T-helper 22 cell (primary cell): ENCODE measurements around the gene REXO4.
"Not testable (repeated sequence)": the region's sequence is repeated elsewhere in the genome, so short reads cannot be mapped to it uniquely, and the experiment has no call there.

Experiments used
- DNase-seq: peaks from one replicate; pipeline ENCODE4 v3.0.0-alpha.2; 2020; ENCODE audit warnings: low read depth

REXO4 gene

GRCh38 chr9:133387680-133388079 lies 30.1 kb downstream of the REXO4 start:
- no peak for DNase-seq

- no peak for DNase-seq
These were observed 31.5 kb downstream of the REXO4 start for GRCh38 chr9:133386338-133386737.

DNA sequence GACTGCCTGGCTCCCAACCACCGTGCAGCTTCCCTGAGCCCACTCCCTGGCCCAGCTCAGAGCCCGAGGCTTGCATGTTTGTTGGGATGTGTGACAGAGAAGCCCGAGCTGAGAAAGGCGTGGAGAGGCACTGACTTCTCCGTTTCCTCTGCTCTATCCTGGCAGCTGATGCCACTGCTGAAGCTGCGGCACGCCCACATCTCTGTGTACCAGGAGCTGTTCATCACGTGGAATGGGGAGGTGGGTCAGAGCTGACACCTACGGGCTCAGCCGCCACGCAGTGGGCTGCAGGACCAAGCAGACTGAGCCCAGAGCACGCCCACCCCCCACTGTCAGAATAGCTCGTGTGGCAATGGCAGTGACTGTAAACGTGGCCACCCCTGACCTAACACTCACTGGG lies 32.4 kb downstream of the REXO4 start:
- no peak for DNase-seq

- DNase-seq, result no peak
These were observed 33.0 kb downstream of the REXO4 start for GRCh38 chr9:133384736-133385321.

GRCh38 chr9:133383438-133383837 lies 34.4 kb downstream of the REXO4 start:
- no peak for DNase-seq

GRCh38 chr9:133382507-133383141 lies 35.2 kb downstream of the REXO4 start:
- no peak for DNase-seq

DNA sequence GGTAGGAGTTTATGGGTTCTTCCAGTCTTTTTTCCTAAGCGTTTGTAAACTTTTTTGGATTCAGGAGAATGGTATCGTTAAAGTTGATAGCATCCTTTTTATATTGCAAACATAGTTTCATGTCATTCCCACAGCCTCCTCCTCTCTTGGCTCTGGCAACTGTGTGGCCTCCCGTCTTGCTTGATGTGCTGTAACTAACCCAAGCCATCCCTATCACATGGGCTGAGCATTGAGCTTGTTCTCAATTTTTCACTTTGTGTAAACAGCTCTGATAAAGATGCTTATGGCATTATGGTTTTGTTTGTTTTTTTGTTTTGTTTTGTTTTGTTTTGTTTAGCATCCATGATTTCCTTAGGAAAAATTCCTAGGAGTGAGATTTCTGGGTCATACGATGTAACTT lies 37.1 kb downstream of the REXO4 start:
- DNase-seq, result no peak

GRCh38 chr9:133379153-133380086 lies 38.4 kb downstream of the REXO4 start:
- no peak for DNase-seq

GRCh38 chr9:133378408-133378962 lies 39.3 kb downstream of the REXO4 start:
- DNase-seq, result no peak

- no peak for DNase-seq
These were observed 40.0 kb downstream of the REXO4 start for GRCh38 chr9:133377721-133378216.

DNA sequence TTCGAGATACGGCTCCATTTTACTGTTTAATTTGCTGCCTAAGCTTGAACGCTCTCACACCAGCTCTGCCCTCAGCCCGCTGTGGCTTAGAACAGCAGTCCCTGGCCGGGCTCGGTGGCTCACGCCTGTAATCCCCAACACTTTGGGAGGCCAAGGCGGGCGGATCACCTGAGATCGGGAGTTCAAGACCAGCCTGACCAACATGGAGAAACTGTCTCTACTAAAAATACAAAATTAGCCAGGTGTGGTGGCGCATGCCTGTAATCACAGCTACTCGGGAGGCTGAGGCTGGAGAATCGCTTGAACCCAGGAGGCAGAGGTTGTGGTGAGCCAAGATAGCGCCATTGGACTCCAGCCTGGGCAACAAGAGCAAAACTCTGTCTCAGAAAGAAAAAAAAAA lies 40.5 kb downstream of the REXO4 start:
- not testable (repeated sequence) for DNase-seq

- peak; percentile 85 for DNase-seq
These were observed 41.8 kb downstream of the REXO4 start, which contains the start of the genes STKLD1 and SURF4 for GRCh38 chr9:133375724-133376654. TSS of gene STKLD1 (plus strand) at chr9:133376366. CDS start at chr9:133376474, 108 bp downstream. TSS of gene SURF4 (minus strand) at chr9:133376060. CDS start at chr9:133375969, 91 bp downstream.

GRCh38 chr9:133375116-133375723 lies 42.6 kb downstream of the REXO4 start:
- no peak for DNase-seq

- no peak for DNase-seq
These were observed 43.1 kb downstream of the REXO4 start for GRCh38 chr9:133374612-133375115.

- DNase-seq, result no peak
These were observed 45.7 kb downstream of the REXO4 start for GRCh38 chr9:133372144-133372543.

DNA sequence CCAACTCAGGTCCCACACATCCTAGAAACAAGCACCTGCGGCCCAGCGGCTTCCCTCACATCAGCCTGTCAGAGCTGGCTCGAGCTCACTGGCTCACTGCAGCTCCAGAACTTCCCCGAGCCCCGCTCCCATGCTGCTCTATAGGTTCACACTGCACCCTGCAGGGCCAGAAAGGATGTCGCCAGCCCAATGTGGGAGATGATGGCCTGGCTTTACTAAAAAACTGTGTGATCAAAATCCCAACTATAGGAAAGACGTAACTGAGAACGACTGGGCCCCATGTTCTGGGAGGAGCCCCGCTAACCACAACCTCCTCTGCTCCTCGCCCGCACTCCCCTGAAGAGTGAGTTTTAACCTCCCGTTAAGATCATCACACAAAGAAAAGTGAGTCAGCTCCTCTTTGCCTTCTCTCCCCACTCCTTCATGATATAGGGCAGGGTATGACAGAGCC lies 46.5 kb downstream of the REXO4 start:
- peak; percentile 69 for DNase-seq

DNA sequence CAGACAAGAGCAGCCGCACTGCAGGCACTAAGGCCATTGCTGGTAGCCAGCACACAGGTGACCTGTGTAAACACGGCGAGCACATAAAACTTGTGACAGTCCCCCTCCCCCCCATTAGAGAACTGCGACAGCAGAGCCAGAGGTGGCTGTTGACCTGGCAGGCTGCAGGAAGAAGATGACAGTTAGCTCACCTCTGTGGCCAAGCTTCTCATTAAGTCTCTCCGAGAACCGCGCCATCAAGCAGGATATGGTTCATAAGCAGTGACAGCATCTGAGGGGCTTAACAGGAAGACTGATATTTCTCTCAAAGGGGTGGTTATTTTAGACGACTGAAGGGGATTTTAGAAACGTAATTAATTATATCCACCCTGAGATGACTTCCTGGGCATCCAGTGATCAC lies 47.1 kb downstream of the REXO4 start:
- peak; percentile 61 for DNase-seq

DNA sequence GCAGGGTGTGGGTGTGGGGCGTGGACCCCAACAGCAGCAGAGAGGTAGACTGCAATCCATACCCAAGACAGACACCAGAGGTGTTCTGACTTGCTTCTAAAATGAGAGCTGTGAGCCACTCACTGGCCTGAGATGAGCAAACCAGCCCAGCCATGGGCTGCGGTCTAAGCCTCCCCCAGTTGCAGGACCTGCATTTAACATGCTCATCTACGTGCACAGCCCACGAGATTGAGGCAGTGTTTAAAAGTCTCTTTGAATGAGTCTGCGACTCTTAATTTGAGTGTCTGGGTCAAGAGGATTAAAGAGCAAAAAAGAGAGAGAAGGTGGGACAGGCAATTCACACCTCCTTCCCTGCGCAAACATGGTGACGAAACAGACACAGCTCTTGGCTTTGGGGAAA lies 47.9 kb downstream of the REXO4 start:
- no peak for DNase-seq

DNA sequence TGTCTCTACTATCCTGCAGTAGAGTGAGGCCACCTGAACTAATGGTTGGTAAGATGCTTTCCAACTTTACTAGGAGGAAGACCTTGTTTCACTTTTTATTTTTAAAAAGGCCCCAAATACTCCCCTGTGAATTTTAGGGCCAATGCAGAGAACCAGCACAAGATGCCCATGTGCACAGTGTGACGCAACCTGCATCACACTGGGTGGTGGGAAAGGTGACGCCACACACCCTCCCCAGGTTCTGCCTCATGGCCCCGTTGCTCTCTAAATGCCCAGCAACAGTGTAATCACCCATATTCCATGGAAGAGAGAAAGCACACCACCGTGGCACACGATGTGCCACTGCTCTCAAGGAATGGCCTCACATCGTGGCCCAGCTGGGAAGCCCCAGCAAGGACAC lies 48.4 kb downstream of the REXO4 start:
- DNase-seq, result no peak

- DNase-seq, result no peak
These were observed 49.4 kb downstream of the REXO4 start for GRCh38 chr9:133368249-133368881.
